CD4-positive, alpha-beta T cell treated with Interferon alpha-2 for 1 hour (primary cell): Measurements from ENCODE around the gene UBL4B.

ENCODE experiments used
- DNase-seq, 2 donors: peaks; one replicate each; pipeline ENCODE4 v3.0.0-alpha.2; 2020 to 2022

Gene UBL4B

DNA sequence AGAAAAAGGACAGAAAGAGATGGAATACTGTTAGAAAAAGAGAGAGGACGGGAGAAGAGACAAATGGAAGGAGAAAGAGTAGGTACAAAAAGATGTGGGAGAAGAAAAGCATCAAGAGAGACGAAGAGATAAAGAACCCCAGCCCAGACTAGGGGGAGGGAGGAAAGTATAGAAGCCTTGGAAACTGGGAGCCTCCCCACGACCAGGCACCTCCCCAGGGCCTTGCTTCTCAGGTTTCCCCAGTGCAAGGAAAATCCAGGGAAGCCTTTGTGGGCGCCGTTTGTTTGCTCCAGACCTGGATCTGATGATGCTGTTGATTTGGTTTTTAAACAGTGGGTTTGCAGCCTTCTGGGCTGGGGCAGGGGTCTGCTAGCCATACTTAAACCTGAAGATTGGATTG, 26.6 kb upstream of the UBL4B start:
- DNase-seq: no peak

DNA sequence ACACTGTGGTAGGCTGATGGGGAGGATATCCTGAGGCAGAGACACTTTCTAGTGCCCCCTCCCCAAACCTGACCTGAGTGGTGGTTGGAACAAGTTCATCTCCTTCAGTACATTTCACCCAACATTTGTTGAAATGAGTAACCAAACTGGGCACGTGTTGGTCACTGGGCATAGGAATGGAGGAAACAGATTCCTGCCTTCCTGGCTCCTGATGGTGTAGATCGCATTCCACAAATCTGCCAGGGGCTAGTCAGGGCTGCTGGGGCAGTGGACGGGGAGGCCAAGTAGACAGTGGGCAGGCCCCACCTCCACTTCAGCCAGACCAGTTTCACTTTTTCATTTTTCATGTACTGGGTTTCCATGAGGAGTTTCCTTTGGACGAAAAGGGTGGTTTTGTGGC, 25.3 kb upstream of the UBL4B start:
- no peak for DNase-seq

DNA sequence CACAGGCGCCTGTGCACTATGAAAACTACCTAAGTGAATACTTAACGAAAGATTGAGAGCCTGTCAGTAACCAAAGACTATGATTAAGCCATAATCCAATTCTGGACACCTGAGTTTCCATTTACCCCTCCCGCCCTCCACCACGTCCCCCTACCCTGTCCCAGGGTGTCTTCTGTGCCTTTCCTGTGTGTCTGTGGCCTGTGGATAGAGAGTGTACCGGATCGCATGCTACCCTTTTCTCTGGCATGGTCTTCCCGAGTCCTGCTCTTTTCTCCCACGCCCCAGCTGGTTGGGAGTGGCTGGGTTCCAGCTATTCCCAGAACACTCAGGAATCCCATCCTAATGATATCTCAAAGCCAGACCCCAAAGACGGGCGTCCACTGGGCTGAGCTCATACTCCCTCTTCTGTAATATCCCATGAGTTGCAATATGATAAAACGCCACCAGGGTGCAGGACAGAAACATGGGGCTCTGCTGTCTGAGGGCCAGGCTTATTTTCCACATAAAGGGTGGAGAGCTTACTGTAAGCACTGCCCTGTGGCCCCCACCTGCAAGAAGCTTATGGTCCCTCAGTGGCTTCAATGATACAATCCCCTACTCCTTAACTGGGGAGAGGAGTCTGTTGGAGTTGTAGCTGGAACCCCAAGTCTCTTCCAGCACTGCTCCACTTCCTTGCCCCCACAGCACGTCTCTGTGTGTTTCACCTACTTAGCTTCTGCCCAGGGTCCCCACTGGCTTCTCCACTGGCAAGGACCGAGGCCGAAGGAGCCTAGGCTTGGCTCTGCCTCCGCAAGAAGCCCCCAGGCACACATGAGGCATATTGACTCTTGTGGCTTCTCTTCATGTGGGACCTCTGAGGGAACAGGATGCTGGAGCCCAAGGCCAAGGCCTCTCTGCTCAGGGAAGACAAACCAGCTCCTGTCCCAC, 24.2 kb upstream of the UBL4B start:
- DNase-seq: peak; percentile 28 to 59

DNA sequence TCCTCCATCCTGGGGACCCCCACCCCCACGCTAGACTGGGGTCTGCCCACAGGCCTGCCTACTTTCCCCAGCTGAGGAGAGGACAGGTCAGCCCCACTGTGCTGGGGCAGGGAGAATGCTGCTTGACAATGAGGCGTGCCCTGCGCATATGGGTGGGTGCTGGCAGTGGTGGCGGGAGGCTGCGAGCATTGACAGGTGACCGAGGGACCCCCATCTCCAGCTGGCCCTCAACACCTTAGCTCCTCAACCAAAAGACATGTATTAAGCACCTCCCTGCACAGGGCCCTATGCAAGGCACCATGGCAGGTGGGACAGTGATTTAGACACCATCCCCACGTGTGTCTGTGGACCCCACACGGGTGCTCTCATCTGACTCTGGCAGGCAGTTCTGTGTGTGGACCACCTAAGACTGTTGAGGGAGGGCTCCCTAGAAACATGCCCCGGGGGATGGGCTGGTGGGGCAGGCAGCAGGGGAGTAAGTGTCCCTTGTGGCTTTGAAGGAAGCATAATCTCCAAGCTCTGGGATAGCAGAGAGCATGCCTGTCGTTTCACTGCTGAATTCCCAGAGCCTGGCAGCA, 23.4 kb upstream of the UBL4B start:
- DNase-seq: no peak

DNA sequence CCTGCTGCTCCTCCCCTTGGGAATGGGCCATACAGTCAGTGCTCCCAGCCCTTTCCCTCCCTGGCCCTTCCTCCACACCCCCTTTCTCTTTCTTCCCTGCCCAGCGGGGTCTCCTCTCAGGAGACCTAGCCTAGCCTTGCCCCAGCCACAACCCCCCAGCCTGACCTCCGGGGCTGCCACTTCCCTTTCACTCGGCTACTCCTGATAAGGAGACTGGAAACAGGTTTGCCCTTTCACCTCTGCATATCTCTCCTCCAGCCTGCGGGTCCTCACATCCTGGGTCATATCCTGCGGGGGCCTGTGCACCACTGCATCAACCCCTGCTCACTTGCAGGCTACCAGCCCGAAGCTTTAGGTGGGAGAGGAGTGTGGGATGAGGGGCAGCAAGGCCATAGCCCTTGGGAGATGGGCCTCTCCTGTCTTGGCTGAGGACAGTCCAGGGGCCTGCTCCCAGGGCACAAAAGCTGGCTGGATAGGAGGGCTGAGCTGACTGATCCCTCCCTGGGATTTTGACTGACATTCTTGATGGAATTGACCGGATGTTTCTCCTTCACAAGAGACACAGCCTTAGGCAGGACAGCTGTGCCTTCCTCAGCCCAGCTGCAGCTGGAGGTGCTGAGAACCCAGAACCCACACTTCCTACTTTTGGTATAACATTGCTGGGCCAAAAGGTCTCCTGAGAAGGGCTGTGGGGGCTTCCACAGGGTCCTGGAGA, 22.5 kb upstream of the UBL4B start:
- DNase-seq: no peak

DNA sequence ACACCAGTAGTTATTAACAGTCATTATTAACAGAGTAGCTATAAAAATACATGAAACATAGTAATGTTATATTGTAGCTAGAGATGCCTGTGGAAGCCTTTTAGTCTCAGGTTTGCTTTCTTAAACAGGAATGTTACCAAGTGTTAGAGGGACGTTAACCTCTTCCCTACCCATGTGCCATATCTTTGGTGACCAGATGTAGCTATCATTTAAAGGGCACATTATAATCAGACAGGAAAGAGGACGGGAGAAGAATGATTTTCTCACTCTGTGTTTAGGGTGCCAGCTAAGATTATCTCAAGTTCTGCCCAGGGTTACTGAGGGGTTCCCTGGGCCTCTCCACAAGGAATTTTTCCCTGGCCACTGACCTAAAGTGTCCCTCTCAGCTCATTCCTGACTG, 20.9 kb upstream of the UBL4B start:
- no peak for DNase-seq

DNA sequence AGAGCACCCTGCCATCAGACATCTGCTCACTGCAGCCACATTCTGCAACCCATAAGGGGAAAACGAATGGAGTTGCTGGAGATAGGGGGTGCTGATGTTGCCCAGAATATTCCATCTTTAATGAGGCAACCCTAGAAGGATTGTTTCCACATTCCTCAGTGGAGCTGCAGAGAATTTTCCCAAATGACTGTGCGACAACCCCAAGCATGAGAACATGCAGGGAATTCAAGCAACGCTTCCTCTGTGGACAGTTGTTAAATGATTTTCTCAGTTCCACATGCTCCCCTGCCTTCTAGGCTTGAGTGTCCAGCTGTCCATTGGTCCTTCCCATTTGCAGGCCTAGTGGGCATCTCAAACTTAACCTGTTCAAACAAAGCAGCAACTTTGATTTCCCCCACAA, 20.5 kb upstream of the UBL4B start:
- DNase-seq: no peak

DNA sequence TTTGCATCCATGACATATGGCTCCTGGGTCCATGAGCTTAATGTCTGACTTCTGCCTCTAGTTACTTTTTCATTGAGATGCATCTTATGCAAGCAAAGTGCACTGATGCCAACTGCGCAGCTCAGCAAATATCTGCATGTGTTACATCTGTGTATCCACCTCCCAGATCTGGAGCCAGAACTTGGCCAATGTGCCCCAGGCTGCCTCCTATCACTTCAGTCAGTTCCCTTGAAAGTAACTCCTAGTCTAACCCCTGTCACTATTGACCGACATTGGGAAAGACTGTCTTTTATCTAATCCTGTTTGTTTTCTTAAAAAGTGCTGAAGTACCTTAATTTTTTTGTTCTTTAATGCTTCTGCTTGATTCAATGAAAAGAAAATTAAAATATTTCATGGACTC, 19.3 kb upstream of the UBL4B start:
- DNase-seq: no peak

DNA sequence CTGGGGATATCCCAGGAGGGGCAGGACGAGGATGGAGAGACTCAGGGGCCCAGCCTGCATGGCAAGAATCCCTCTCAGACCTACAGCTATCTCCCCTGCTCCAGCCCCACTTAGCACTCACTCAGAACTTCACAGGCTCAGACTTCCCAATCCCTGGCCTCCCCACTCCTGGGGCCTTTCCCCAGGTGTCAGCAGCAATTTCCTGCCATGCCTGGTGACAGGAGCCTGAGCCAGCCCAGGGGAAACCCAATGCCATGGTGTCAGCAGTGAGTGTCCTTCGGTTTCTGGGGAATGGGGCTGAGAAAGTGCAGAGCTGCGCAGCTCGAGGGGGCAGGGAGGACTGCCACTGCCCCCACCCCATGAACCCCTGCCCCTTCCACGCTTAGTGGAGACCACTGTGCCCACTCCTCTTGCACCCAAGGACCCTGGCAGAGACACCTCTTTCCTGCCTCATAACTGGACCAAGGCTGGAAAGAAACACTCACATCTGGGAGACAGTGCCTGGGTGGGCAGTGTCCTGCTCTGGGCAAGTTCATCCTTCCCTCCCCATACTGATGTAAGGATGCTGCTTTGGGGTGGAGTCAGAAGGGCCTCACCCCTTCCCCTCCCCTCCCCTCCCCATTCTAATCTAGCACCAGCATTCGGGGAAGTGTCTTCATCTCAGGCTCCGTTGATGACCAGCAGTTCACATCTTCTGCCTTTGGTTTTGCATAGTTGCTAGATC, 17.1 kb upstream of the UBL4B start:
- DNase-seq: no peak

DNA sequence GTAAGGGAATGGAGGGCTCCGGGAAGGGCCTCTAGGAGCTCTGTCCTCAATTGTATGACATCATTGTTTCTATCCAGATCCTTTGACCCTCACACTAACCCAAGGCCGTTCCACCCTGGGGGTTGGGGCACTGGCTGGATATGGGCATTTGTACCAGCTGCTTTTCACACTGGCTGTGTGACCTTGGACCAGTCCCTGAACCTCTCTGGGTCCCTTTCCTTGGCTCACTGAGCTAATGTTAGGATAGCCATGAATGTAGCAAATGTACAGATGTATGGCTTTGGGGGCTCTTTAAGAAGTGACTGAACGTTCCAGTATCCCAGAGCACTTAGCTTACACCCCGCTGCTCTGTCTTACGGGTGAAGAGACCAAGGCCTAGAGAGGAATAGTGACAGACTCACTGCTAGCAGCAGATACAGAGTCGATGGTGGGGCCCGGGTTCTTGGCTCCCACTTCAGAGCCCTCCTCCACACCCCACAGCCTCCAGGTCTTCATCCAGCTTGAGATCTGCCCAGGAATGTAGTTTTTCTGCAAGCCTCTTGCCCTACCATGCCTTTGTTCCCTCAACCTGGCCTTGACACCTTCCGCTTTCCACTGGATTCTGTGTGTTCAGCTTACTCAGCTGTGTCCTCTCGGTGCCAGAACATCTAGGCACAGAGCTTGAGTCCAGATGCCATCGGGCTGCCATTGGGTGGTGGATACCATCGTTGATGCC, 14.6 kb upstream of the UBL4B start:
- DNase-seq: no peak

DNA sequence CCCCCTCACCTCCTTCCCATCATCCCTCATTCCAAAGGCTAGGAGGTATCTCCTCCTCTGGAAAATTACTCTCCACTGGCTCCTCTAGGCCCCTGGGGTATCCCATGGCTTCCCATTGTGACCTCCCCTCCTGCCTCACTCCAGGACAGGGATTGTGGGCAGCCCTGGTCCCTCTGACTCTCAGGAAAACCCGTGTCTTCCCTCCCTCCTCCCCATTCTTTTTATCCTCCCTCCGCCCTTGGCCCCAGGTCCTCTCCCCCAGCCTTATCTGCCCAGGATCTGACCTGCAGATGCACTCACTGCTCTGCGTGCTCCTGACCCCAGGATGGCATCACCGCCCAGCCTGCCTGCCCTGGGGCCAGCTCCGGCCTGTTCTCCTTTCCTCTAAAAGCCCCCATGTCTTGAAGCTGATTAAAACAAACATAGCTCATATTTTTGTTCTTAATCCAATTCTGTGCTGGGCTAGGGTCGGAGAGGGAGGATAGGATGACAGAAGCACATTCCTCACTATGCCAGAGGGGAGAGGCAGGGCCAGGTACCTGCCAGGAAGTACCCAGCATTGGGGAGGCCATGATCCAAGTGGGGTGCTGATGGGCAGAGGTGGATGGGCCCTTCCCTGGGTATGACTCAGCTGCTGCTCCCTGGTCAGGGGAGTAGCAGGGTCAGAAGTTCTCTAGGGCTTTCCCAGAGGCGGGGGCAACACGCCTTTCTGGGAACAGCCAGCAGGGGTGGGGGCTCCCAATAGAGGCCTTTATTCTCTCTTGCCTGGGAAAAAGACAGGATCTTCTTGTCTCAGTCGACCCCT, 13.8 kb upstream of the UBL4B start:
- DNase-seq: no peak

DNA sequence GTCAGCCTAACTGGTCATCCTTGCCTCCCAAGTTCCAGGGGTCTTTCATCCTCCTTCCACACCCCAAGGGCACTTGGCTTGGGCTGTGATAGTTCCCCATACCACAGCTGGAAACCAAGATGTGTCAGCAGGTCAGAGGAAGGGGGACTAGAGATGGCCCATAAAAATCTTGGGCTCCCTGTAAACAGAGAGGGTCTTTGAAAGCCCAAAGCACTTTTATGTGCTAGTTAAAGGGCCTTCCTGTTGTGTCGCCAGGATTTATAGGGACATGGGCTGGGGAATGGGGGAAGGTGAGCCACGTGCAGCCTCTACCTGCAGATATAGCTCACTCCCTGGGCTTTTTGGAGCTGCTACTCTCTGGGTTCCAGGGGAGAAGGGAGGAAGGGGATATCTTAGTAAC, 11.9 kb upstream of the UBL4B start:
- DNase-seq: no peak

DNA sequence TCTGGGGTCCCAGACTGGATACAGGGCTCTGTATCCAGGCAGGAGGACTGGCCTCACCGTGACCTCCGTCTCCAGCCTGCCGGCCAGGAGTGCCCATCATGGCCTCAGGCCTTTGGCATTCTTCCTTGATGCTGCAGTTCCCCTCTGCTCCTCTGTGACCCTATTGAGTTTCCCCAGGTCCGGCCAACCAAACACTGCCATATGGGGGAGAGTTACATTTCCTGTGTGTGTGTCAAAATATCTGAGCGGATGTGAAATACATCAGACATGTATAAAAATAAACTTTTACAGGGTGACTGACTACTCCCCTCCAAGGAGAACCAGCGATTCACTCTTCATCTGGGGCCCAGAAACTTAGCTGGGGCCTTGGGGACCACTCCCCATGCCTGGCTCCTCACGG, 10.2 kb upstream of the UBL4B start:
- peak in 1 of 2 donors; percentile 8 for DNase-seq

DNA sequence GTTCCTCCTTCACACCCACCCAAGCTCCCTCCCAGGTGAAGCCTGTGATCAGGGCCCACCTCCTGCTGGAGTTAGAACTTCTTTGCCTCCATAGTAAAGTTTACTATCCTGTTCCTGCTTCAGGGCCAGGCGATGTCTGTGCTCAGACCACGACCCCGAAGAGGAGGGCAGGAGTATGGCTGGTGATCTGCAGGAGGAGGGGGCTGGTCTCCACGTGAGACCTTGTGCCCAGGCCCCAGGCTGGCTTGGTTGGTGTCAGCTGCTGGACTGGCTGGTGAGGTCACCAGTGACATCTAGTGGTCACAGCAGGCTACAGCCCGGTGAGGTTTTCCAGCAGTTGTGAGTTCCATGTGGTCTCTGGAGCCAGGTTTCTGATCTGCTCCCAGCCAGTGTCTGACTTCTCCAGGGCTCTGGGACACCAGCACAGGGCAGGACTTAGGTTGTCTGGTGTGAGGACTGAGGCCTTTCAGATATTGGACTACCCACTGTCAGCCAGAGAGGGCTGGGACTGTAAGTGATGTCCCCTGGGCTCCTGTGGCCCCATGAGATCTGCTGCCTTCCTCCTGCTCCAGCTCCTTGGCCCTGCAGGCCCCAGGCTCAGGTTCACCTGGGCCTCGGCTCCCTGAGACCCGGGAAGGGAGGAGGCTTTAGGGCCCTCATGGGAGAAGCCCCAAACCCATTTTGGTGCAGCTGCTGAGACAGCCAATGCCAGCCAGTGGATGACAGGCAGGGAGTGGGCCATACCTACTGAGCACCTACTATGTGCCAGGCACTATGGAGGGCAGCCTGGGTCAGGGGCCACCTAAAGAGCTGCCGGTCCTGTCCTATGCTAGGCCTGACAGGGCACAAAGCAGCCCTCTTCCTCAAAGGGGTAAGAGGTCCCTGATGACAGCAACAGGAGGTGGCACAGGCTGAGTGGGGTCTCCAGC, 6.0 kb upstream of the UBL4B start:
- DNase-seq: peak; percentile 56 to 62

DNA sequence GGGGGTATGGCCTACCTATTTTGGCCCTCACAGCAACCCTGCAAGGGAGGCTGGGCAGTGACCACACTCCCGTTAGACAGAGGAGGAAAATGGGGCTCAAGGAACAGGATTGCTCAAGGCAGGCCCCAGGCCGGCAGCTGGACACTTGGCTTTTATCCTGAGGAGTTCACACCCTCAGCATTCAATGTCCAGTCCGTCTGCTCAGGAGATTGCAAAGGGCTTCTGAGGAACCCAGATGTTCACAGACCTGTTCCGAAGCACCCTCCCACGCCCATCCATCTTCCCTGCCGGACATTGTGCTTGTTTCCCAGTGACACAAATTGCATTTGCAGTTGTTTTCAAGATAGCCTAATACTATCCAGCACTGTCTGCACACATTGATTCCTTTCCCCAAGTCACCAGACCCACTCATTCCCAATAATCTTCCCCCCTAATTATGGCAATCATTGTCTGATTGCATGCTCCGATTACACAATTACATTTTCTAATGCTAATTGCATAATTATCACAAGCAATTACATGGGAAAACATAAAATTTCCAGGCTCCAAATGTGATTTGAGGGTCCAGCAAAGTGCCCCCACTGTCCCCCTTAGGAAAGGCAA, 4.3 kb upstream of the UBL4B start:
- no peak for DNase-seq

DNA sequence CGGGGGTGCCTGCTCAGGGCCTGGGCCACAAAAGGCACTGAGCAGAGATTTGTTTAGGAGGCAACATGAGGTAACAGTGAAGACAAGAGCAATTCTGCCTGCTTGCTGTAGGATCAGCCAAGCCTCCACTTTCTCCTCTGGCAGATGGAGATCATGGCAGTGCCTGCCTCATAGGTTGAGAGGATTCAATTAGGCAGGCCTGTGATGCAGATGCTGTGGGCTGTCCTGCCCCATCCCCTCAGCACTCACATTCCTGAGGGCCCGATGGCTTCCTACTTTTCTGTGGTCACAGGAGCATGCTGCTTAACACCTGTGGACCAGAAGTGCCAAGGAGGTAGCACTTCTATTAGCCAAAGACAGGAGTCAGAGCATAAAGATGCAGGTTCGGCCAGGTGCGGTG, 1.2 kb upstream of the UBL4B start:
- no peak for DNase-seq

DNA sequence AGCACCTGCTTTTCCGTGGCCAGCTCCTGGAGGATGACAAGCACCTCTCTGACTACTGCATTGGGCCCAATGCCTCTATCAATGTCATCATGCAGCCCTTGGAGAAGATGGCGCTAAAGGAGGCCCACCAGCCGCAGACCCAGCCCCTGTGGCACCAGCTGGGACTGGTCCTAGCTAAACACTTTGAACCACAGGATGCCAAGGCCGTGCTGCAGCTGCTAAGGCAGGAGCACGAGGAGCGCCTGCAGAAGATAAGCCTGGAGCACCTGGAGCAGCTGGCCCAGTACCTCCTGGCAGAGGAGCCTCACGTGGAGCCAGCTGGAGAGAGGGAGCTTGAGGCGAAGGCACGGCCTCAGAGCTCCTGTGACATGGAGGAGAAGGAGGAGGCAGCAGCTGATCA, 413 bp downstream of the UBL4B start:
- no peak for DNase-seq

DNA sequence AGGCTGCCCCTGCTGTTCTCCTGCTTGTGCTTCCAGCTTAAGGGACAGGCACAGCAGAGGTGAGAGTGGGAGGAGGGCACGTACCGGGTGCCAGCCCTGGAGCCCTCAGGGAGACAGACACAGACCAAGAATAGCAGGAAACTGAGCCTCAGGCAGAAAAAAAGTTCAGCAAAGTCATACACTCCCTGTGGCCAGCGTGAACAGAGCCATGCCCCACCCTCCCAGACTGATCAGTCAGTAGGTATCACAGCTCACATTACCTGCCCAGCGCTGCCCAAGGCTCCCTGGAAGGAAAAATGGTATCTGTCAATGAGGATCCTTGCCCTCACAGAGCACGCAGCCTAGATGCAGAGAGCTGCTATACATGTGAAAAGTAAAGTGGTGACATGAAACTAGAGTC, 1.3 kb downstream of the UBL4B start:
- DNase-seq: no peak

DNA sequence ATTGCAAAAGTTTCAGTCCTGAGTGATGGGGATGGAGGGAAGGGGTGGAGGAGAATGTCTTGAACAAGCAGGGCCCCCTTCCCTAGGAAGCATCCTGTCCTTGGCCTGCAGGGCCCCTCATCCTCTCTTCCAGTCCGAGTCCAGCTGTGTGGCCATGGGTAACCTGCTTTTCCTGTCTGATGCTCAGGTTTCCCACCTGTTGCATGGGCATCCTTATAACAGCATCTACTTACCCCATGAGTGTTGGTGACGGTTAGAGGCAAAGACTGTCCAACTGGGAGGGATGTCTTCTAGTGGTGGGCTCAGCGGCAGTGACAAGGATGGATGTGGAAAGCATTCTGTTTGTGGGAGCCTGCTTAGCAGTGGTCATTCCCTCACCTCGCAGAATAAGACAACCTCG, 1.9 kb downstream of the UBL4B start:
- DNase-seq: no peak

DNA sequence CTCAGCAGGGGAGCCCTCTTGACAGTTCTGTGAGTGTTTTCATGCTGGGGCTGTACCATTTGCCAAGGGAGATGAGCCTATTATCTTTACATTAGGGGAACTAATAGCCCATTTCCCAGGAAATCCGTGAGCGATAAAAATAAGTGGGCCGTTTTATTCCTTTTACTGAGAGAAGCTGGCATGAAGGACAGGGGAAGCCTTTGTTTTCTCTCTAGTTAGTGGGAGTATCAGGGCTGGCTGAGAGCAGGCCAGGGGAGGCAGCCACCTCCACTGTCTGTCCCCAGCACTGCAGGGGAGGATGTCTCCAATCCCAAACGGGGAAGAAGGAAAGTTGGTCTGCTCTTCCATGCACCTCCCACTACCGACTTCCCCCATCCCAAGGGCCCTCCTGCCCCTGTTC, 2.5 kb downstream of the UBL4B start:
- DNase-seq: no peak
